PC-9 (cell line): ENCODE data around the gene KRT4. TPM values are rescaled to one million over a fixed set of nuclear protein-coding genes. Genes with fewer than 3 reads are reported as not detected.

ENCODE experiments used
- BruUV-seq: library from RNA; stranded (reverse); fragments of 400-500 nt; replicated peaks from 2 replicates; lab custom pipeline; 2021; lab: Mats Ljungman, UMichigan
- CTCF ChIA-PET: fragments of 300-600 bp; sonication (Branson Sonifier 250); formaldehyde crosslinking; loops from one replicate; lab custom pipeline; 2022; ENCODE audit warnings: antibody characterized with exemption; lab: Charles Lee
- POLR2A ChIA-PET: fragments of 300-600 bp; sonication (Branson Sonifier 250); formaldehyde crosslinking; loops from one replicate; lab custom pipeline; 2022; ENCODE audit warnings: antibody characterized with exemption; ENCODE audit not compliant: unreplicated experiment; lab: Charles Lee
- DNase-seq, 2 experiments: peaks; one replicate each; pipeline versions ENCODE4 v3.0.0 to v3.0.0-alpha.2; 2015 to 2022; ENCODE audit warnings: mixed read lengths in 1 of 2
- H2AFZ ChIP-seq: fragments of 200-600 bp; sonication (generic); 2 replicates; pipeline ENCODE4 v1.8.1; 2017; ENCODE audit warnings: antibody characterized with exemption
- H3F3A ChIP-seq: fragments of 200-600 bp; sonication (generic); 2 replicates; pipeline ENCODE4 v1.8.1; 2017; ENCODE audit warnings: antibody characterized with exemption, mild to moderate bottlenecking, low read depth; ENCODE audit not compliant: insufficient read depth
- H3K27ac ChIP-seq: fragments of 200-600 bp; sonication (generic); 2 replicates; pipeline ENCODE4 v1.6.1; 2016; ENCODE audit warnings: mixed run types
- H3K27me3 ChIP-seq: fragments of 200-600 bp; sonication (generic); 2 replicates; pipeline ENCODE4 v1.6.1; 2016; ENCODE audit warnings: low read depth, mixed run types; ENCODE audit not compliant: insufficient read depth
- H3K36me3 ChIP-seq: fragments of 200-600 bp; sonication (generic); 2 replicates; pipeline ENCODE4 v1.6.1; 2016; ENCODE audit warnings: low read depth, mixed run types
- H3K4me1 ChIP-seq: fragments of 200-600 bp; sonication (generic); replicated peaks from 2 replicates; pipeline ENCODE4 v1.6.1; 2016; ENCODE audit warnings: mixed run types; ENCODE audit not compliant: insufficient read depth
- H3K4me2 ChIP-seq: fragments of 200-600 bp; sonication (generic); 2 replicates; pipeline ENCODE4 v1.6.1; 2017; ENCODE audit warnings: mixed run types
- H3K4me3 ChIP-seq: fragments of 200-600 bp; sonication (generic); 2 replicates; pipeline ENCODE4 v1.6.1; 2016; ENCODE audit warnings: mixed run types
- H3K79me2 ChIP-seq: fragments of 200-600 bp; sonication (generic); 2 replicates; pipeline ENCODE4 v1.6.1; 2017; ENCODE audit warnings: low read depth, mixed run types
- H3K9me2 ChIP-seq: fragments of 200-600 bp; sonication (generic); 2 replicates; pipeline ENCODE4 v1.8.1; 2017; ENCODE audit warnings: mild to moderate bottlenecking; ENCODE audit not compliant: insufficient read depth
- H3K9me3 ChIP-seq: fragments of 200-600 bp; sonication (generic); 2 replicates; pipeline ENCODE4 v1.8.1; 2016; ENCODE audit warnings: low read depth; ENCODE audit not compliant: insufficient read depth
- H4K20me1 ChIP-seq: fragments of 200-600 bp; sonication (generic); 2 replicates; pipeline ENCODE4 v1.8.1; 2017; ENCODE audit not compliant: insufficient read depth
- EZH2 ChIP-seq: fragments of 200-600 bp; sonication (generic); IDR thresholded peaks from 2 replicates; pipeline ENCODE4 v1.8.0; 2017; ENCODE audit warnings: antibody characterized with exemption, low read depth
- intact Hi-C: fragments of 100-400 bp; cut with micrococcal nuclease; formaldehyde crosslinking; loops from one replicate; pipeline ENCODE4 v1.10.0; 2022; ENCODE audit not compliant: unreplicated experiment
- total RNA-seq: library from RNA; stranded (reverse); gene quantifications from 2 replicates; pipeline ENCODE4 v1.2.3, GENCODE V29; 2021
- TF ChIP-seq, protein P1 (sequence below): fragments of 200-600 bp; sonication (generic); conservative IDR thresholded peaks from 2 replicates; pipeline ENCODE4 v1.6.1; 2017; ENCODE audit warnings: mixed run types, antibody characterized with exemption, mild to moderate bottlenecking, moderate library complexity

The KRT4 gene
- total RNA-seq, 1 experiment from 2014 or later: 3.0 TPM

- no peak overlapping the region for H3K4me2 ChIP-seq
- no peaks in the 10 kb centered on the region for H3F3A ChIP-seq
- ChIA-PET CTCF (no interaction called here), POLR2A (no interaction called here)
- intact Hi-C loops: no loop called here
- H3K36me3 ChIP-seq: no peaks in the 10 kb centered on the region
- no peaks in the 10 kb centered on the region for H4K20me1 ChIP-seq
- BruUV-seq: no TSS peak
- H3K79me2 ChIP-seq: no peaks in the 10 kb centered on the region
- no peaks in the 10 kb centered on the region; the same call in 1 of the 2 replicates for H3K9me3 ChIP-seq
- H3K9me2 ChIP-seq: no peaks in the 10 kb centered on the region
- no peak for DNase-seq
- H2AFZ ChIP-seq: no peak overlapping the region
- H3K4me1 ChIP-seq: 0 out of 2 replicates have a peak, but pooled peaks cover 5% of the 10 kb centered on the region
- no peak overlapping the region for H3K27ac ChIP-seq
- H3K27me3 ChIP-seq: no peaks in the 10 kb centered on the region
- TF ChIP-seq, protein P1, sequence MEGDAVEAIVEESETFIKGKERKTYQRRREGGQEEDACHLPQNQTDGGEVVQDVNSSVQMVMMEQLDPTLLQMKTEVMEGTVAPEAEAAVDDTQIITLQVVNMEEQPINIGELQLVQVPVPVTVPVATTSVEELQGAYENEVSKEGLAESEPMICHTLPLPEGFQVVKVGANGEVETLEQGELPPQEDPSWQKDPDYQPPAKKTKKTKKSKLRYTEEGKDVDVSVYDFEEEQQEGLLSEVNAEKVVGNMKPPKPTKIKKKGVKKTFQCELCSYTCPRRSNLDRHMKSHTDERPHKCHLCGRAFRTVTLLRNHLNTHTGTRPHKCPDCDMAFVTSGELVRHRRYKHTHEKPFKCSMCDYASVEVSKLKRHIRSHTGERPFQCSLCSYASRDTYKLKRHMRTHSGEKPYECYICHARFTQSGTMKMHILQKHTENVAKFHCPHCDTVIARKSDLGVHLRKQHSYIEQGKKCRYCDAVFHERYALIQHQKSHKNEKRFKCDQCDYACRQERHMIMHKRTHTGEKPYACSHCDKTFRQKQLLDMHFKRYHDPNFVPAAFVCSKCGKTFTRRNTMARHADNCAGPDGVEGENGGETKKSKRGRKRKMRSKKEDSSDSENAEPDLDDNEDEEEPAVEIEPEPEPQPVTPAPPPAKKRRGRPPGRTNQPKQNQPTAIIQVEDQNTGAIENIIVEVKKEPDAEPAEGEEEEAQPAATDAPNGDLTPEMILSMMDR: no peak
- TF ChIP-seq EZH2: no peak
- H3K4me3 ChIP-seq: no peak overlapping the region
These were observed 42.4 kb downstream of the KRT4 start for GRCh38 chr12:52771505-52771904.

- H3F3A ChIP-seq: no peaks in the 10 kb centered on the region
- no peak overlapping the region for H2AFZ ChIP-seq
- H3K27me3 ChIP-seq: no peaks in the 10 kb centered on the region
- no TSS peak for BruUV-seq
- intact Hi-C loops: no loop called here
- TF ChIP-seq, protein P1: no peak
- TF ChIP-seq EZH2: no peak
- no peaks in the 10 kb centered on the region; the same call in 1 of the 2 replicates for H3K9me3 ChIP-seq
- H3K4me2 ChIP-seq: no peak overlapping the region
- no peak overlapping the region for H3K4me3 ChIP-seq
- DNase-seq: no peak
- H3K4me1 ChIP-seq: 0 out of 2 replicates have a peak, but pooled peaks cover 5% of the 10 kb centered on the region
- H3K27ac ChIP-seq: no peak overlapping the region
- no peaks in the 10 kb centered on the region for H3K79me2 ChIP-seq
- ChIA-PET POLR2A (no interaction called here), CTCF (no interaction called here)
- H4K20me1 ChIP-seq: no peaks in the 10 kb centered on the region
- no peaks in the 10 kb centered on the region for H3K9me2 ChIP-seq
- no peaks in the 10 kb centered on the region for H3K36me3 ChIP-seq
These were observed 42.8 kb downstream of the KRT4 start for GRCh38 chr12:52771088-52771487.

- H2AFZ ChIP-seq: no peak overlapping the region
- 0 out of 2 replicates have a peak, but pooled peaks cover 5% of the 10 kb centered on the region for H3K4me1 ChIP-seq
- H3K79me2 ChIP-seq: no peaks in the 10 kb centered on the region
- H3K27ac ChIP-seq: no peak overlapping the region
- ChIA-PET CTCF (no interaction called here), POLR2A (no interaction called here)
- intact Hi-C loops: no loop called here
- H3K27me3 ChIP-seq: no peaks in the 10 kb centered on the region
- TF ChIP-seq, protein P1: no peak
- TF ChIP-seq EZH2: no peak
- H4K20me1 ChIP-seq: no peaks in the 10 kb centered on the region
- H3K4me2 ChIP-seq: no peak overlapping the region
- H3K4me3 ChIP-seq: no peak overlapping the region
- H3K9me2 ChIP-seq: no peaks in the 10 kb centered on the region
- no peaks in the 10 kb centered on the region for H3F3A ChIP-seq
- H3K9me3 ChIP-seq: no peaks in the 10 kb centered on the region; the same call in 1 of the 2 replicates
- no peak for DNase-seq
- no TSS peak for BruUV-seq
- no peaks in the 10 kb centered on the region for H3K36me3 ChIP-seq
These were observed 44.0 kb downstream of the KRT4 start for GRCh38 chr12:52769946-52770345.
